Left ventricle myocardium superior (tissue), 1 donor: ENCODE data around the gene TSACC. TPM values are rescaled to one million over a fixed set of nuclear protein-coding genes. Genes with fewer than 3 reads are reported as not detected.

Source experiments
- ATAC-seq: fragments of 200-7000 bp; cut with Tn5 transposase; one replicate; pipeline ENCODE4 v1.9.1; 2020; ENCODE audit warnings: mild to moderate bottlenecking, moderate library complexity
- DNase-seq: peaks from one replicate; pipeline ENCODE4 v3.0.0-alpha.2; 2020
- intact Hi-C: fragments of 100-400 bp; cut with micrococcal nuclease; formaldehyde crosslinking; loops from one replicate; pipeline ENCODE4 v1.11.0; 2022
- total RNA-seq: library from RNA; stranded (reverse); fragmentation: NEBNext Ultra II Directional; extraction: Animal tissue kit (Norgen Biotek cat#: 25700); gene quantifications from one replicate; pipeline ENCODE4 v1.2.1, GENCODE V29; 2021
- donor health status: DM: no; HTN: yes; CAD: no; lungs with severe emphysema.

Gene TSACC
- total RNA-seq, 1 donor from 2014 or later = not detected

GRCh38 chr1:156388174-156389137 lies 50.1 kb downstream of the TSACC start:
- intact Hi-C loops = no loop called here
- DNase-seq = no peak
- ATAC-seq = peak; percentile 11

- DNase-seq (no peak), ATAC-seq (no peak)
- intact Hi-C loops = no loop called here
Measured at GRCh38 chr1:156389311-156389710, 51.0 kb downstream of the TSACC start.

GRCh38 chr1:156390469-156391365 lies 52.4 kb downstream of the TSACC start:
- intact Hi-C loops = no loop called here
- DNase-seq = no peak
- no peak for ATAC-seq

- ATAC-seq (no peak), DNase-seq (no peak)
- intact Hi-C loops = no loop called here
Measured at GRCh38 chr1:156391366-156391677, 53.0 kb downstream of the TSACC start.

GRCh38 chr1:156391701-156392100 lies 53.4 kb downstream of the TSACC start:
- DNase-seq (no peak), ATAC-seq (no peak)
- intact Hi-C loops = no loop called here

GRCh38 chr1:156392452-156392853 lies 54.1 kb downstream of the TSACC start:
- ATAC-seq (no peak), DNase-seq (no peak)
- intact Hi-C loops = no loop called here

GRCh38 chr1:156393095-156393494 lies 54.8 kb downstream of the TSACC start:
- ATAC-seq (no peak), DNase-seq (no peak)
- intact Hi-C loops = no loop called here

GRCh38 chr1:156394082-156394481 lies 55.8 kb downstream of the TSACC start:
- no peak for DNase-seq
- no peak for ATAC-seq
- intact Hi-C loops = no loop called here

- ATAC-seq (no peak), DNase-seq (no peak)
- intact Hi-C loops = no loop called here
Measured at GRCh38 chr1:156394835-156395461, 56.6 kb downstream of the TSACC start.

Other genes starting within 250 kb of the TSACC start
- gene LMNA, start 223.8 kb upstream of the TSACC start, total RNA-seq = 252 TPM
- gene SEMA4A, start 184.9 kb upstream of the TSACC start, total RNA-seq = 0.69 TPM
- 15.3 TPM for gene SLC25A44, start 144.4 kb upstream of the TSACC start, total RNA-seq
- 65.1 TPM for gene PMF1, start 125.5 kb upstream of the TSACC start, total RNA-seq
- gene BGLAP, start 96.3 kb upstream of the TSACC start, total RNA-seq = 1.1 TPM
- gene PAQR6, start 90.5 kb upstream of the TSACC start, total RNA-seq = 0.32 TPM
- gene SMG5, start 55.7 kb upstream of the TSACC start, total RNA-seq = 84.5 TPM
- gene TMEM79, start 54.2 kb upstream of the TSACC start, total RNA-seq = 1.5 TPM
- 16.0 TPM for gene GLMP, start 42.8 kb upstream of the TSACC start, total RNA-seq
- gene VHLL, start 39.2 kb upstream of the TSACC start, total RNA-seq = not detected
- 131 TPM for gene CCT3, start 234 bp upstream of the TSACC start, total RNA-seq
- gene RHBG, start 30.7 kb downstream of the TSACC start, total RNA-seq = not detected
- gene MEF2D, start 162.2 kb downstream of the TSACC start, total RNA-seq = 116 TPM
- 0.42 TPM for gene IQGAP3, start 234.0 kb downstream of the TSACC start, total RNA-seq
- not detected for gene TTC24, start 241.2 kb downstream of the TSACC start, total RNA-seq